ENCODE data around the gene CCDC187. TPM values are rescaled to one million over a fixed set of nuclear protein-coding genes. Genes with fewer than 3 reads are reported as not detected.

CCDC187 gene
- polyA plus RNA-seq, 3 donors = not detected

GRCh38 chr9:136225748-136226679 is 77.9 kb downstream of the CCDC187 start:
- H3K4me2 ChIP-seq (replicated peaks; ENCODE audit: extremely low read depth, low read length, poor library complexity, severe bottlenecking) = no peak overlapping the region
- H3K79me2 ChIP-seq (ENCODE audit: insufficient read depth, low read length) = no peaks in the 10 kb centered on the region
- H3K9ac ChIP-seq (ENCODE audit: insufficient read depth, low read length, poor library complexity, severe bottlenecking) = no peak overlapping the region
- no peak overlapping the region for H3K27ac ChIP-seq (ENCODE audit: low read depth in 1 of 2, low read length in 2 of 2)
- WGBS (ENCODE audit: insufficient coverage) = 56% methylated on average over 21 of the region's 30 CpGs
- Mint-ChIP-seq H3K4me3 (peak overlapping the region in 1 of 2 donors; percentile 26), H3K9me3 (no peaks in the 10 kb centered on the region), H3K36me3 (peaks cover 42 to 46% of the 10 kb centered on the region in 2 donors), H3K27me3 (ENCODE audit: low read depth in 3 of 3) (peaks cover 0 to 2% (median 0%) of the 10 kb centered on the region in 3 donors), H3K4me1 (peaks cover 11% of the 10 kb centered on the region), H3K27ac (peak overlapping the region in 3 of 7 donors; percentile 7 to 26 (median 23))
- DNase-seq = peak; percentile 31 to 47 (median 36)
- H4K20me1 ChIP-seq (ENCODE audit: insufficient read depth, low read length) = no peaks in the 10 kb centered on the region
- peaks cover 4 to 5% of the 10 kb centered on the region in 2 donors for H3K4me1 ChIP-seq (ENCODE audit: control insufficient read depth in 1 of 2, insufficient read depth in 2 of 2, low read length in 2 of 2)
- H3K9me3 ChIP-seq (replicated peaks in 1 of 2; ENCODE audit: control insufficient read depth in 1 of 2, insufficient read depth in 1 of 2, low read length in 2 of 2) = no peaks in the 10 kb centered on the region
- peaks cover 9 to 31% of the 10 kb centered on the region in 2 donors for H3K36me3 ChIP-seq (replicated peaks in 1 of 2; ENCODE audit: control insufficient read depth in 1 of 2, insufficient read depth in 2 of 2, low read length in 2 of 2)
- H3K27me3 ChIP-seq (ENCODE audit: control insufficient read depth in 2 of 2, insufficient read depth in 2 of 2, low read length in 2 of 2) = no peaks in the 10 kb centered on the region
- TF ChIP-seq CTCF (IDR thresholded peaks at IDR 0.05) = peak; percentile 84
- intact Hi-C loops (cut with micrococcal nuclease) = no loop called here
- H3K4me3 ChIP-seq (replicated peaks in 1 of 3; ENCODE audit: low read depth in 2 of 3, low read length in 3 of 3) = no peak overlapping the region
- no peak overlapping the region for H2AFZ ChIP-seq (ENCODE audit: insufficient read depth, low read depth, low read length, poor library complexity, severe bottlenecking)

- no peak overlapping the region for H3K4me3 ChIP-seq (replicated peaks in 1 of 3; ENCODE audit: low read depth in 2 of 3, low read length in 3 of 3)
- no peak overlapping the region for H3K4me2 ChIP-seq (replicated peaks; ENCODE audit: extremely low read depth, low read length, poor library complexity, severe bottlenecking)
- peaks cover 4 to 5% of the 10 kb centered on the region in 2 donors for H3K4me1 ChIP-seq (ENCODE audit: control insufficient read depth in 1 of 2, insufficient read depth in 2 of 2, low read length in 2 of 2)
- H3K27me3 Mint-ChIP-seq (ENCODE audit: low read depth in 3 of 3) = peaks cover 0 to 2% (median 0%) of the 10 kb centered on the region in 3 donors
- peak overlapping the region in 4 of 7 donors; percentile 17 to 65 (median 36) for H3K27ac Mint-ChIP-seq
- H2AFZ ChIP-seq (ENCODE audit: insufficient read depth, low read depth, low read length, poor library complexity, severe bottlenecking) = no peak overlapping the region
- 78% methylated on average over 18 of the region's 19 CpGs for WGBS (ENCODE audit: insufficient coverage)
- H3K27ac ChIP-seq (ENCODE audit: low read depth in 1 of 2, low read length in 2 of 2) = no peak overlapping the region
- no peak for TF ChIP-seq CTCF (IDR thresholded peaks at IDR 0.05)
- H3K36me3 Mint-ChIP-seq = peaks cover 44 to 50% of the 10 kb centered on the region in 2 donors
- H3K4me1 Mint-ChIP-seq = peaks cover 11% of the 10 kb centered on the region
- no peak overlapping the region for H3K9ac ChIP-seq (ENCODE audit: insufficient read depth, low read length, poor library complexity, severe bottlenecking)
- H3K4me3 Mint-ChIP-seq = no peak overlapping the region
- no peaks in the 10 kb centered on the region for H4K20me1 ChIP-seq (ENCODE audit: insufficient read depth, low read length)
- H3K36me3 ChIP-seq (replicated peaks in 1 of 2; ENCODE audit: control insufficient read depth in 1 of 2, insufficient read depth in 2 of 2, low read length in 2 of 2) = peaks cover 9 to 33% of the 10 kb centered on the region in 2 donors
- H3K79me2 ChIP-seq (ENCODE audit: insufficient read depth, low read length) = no peaks in the 10 kb centered on the region
- intact Hi-C loops (cut with micrococcal nuclease) = no loop called here
- no peak for DNase-seq
- H3K9me3 ChIP-seq (replicated peaks in 1 of 2; ENCODE audit: control insufficient read depth in 1 of 2, insufficient read depth in 1 of 2, low read length in 2 of 2) = no peaks in the 10 kb centered on the region
- no peaks in the 10 kb centered on the region for H3K27me3 ChIP-seq (ENCODE audit: control insufficient read depth in 2 of 2, insufficient read depth in 2 of 2, low read length in 2 of 2)
- H3K9me3 Mint-ChIP-seq = no peaks in the 10 kb centered on the region
These were observed 78.5 kb downstream of the CCDC187 start for GRCh38 chr9:136225366-136225747.
